K562 (cell line): Measurements from ENCODE around the gene PSMD2. TPM values are rescaled to one million over a fixed set of nuclear protein-coding genes. Genes with fewer than 3 reads are reported as not detected.

ENCODE experiments used
- ARHGAP35 ChIP-seq: fragments of 450-650 bp; IDR thresholded peaks from 2 replicates; pipeline ENCODE4 v1.6.1; 2018; ENCODE audit not compliant: partially characterized antibody
- CBX2 ChIP-seq: fragments of 200-600 bp; sonication (generic); IDR thresholded peaks from one replicate; pipeline ENCODE4 v1.6.1; 2012; ENCODE audit warnings: mild to moderate bottlenecking, low read length, inconsistent platforms; ENCODE audit not compliant: insufficient read depth, poor library complexity, severe bottlenecking
- ELF4 ChIP-seq: fragments of 450-650 bp; formaldehyde crosslinking; IDR thresholded peaks from 2 replicates; pipeline ENCODE4 v1.4.0; 2022; ENCODE audit warnings: missing genetic modification characterization
- ETV6 ChIP-seq, 3 experiments: fragments of 150-350 bp in 1 of 3; sonication (generic) in 1 of 3; formaldehyde crosslinking in 1 of 3; IDR thresholded peaks; 2 replicates each; pipeline versions ENCODE4 v1.6.1 to v1.8.0; 2014 to 2022; ENCODE audit warnings: borderline replicate concordance in 2 of 3, low read depth in 2 of 3, antibody characterized with exemption in 1 of 3, low read length in 1 of 3, mild to moderate bottlenecking in 1 of 3, missing genetic modification reagents in 1 of 3
- FIP1L1 ChIP-seq: fragments of 200-400 bp; formaldehyde crosslinking; IDR thresholded peaks from 2 replicates; pipeline ENCODE4 v1.6.1; 2018; ENCODE audit warnings: mild to moderate bottlenecking, low read depth, low read length; ENCODE audit not compliant: poor library complexity, severe bottlenecking
- GATA2 ChIP-seq: sonication (generic); formaldehyde crosslinking; IDR thresholded peaks from 2 replicates; pipeline ENCODE4 v1.4.0; 2020; ENCODE audit warnings: mild to moderate bottlenecking, missing genetic modification reagents
- HMBOX1 ChIP-seq: sonication (generic); IDR thresholded peaks from 2 replicates; pipeline ENCODE4 v1.6.1; 2016
- MAFK ChIP-seq: IDR thresholded peaks from 2 replicates; pipeline ENCODE4 v1.6.1; 2011; ENCODE audit warnings: low read length, improper control_type of control experiment
- RBM22 ChIP-seq: fragments of 200-400 bp; formaldehyde crosslinking; IDR thresholded peaks from 2 replicates; pipeline ENCODE4 v1.6.1; 2018; ENCODE audit warnings: low read length, low read depth; ENCODE audit not compliant: poor library complexity, severe bottlenecking
- RNF2 ChIP-seq: sonication (generic); IDR thresholded peaks from 2 replicates; pipeline ENCODE4 v1.6.1; 2016
- SPI1 ChIP-seq: IDR thresholded peaks from 2 replicates; pipeline ENCODE4 v1.6.1; 2011; ENCODE audit warnings: low read depth, low read length, control low read depth, borderline replicate concordance
- U2AF1 ChIP-seq: fragments of 200-400 bp; formaldehyde crosslinking; optimal IDR thresholded peaks from 2 replicates; pipeline ENCODE3; 2017; ENCODE audit warnings: mild to moderate bottlenecking, low read depth, low read length, moderate library complexity
- ZNF395 ChIP-seq: fragments of 200-800 bp; sonication (Bioruptor generic); IDR thresholded peaks from 2 replicates; pipeline ENCODE4 v1.6.1; 2017; ENCODE audit warnings: missing genetic modification characterization, missing compliant biosample characterization
- polyA plus RNA-seq, 8 experiments: library from polyadenylated mRNA; depleted of rRNA in 4 of 8; stranded (reverse) in 5 of 8; unstranded in 3 of 8; fragments of >200 nt; fragmentation: Nextera tagmentation in 2 of 8; fragmentation: Illumina TruSeq in 1 of 8; extraction: Ambion mirVana in 2 of 8; extraction: Trizol in 1 of 8; gene quantifications; 2 replicates each; pipeline versions ENCODE4 v1.2.1 to v1.2.3, GENCODE V29; 2011 to 2014; ENCODE audit warnings: inconsistent platforms in 1 of 8, missing spikeins in 1 of 8
- total RNA-seq, 7 experiments: library from RNA; depleted of rRNA in 6 of 7; stranded (reverse); fragments of >200 nt in 6 of 7; fragmentation: Illumina TruSeq in 2 of 7; extraction: Trizol in 2 of 7; gene quantifications; 2 replicates each; pipeline versions ENCODE4 v1.2.1 to v1.2.3, GENCODE V29; 2011 to 2021; ENCODE audit warnings: low replicate concordance in 1 of 7
- TF ChIP-seq, protein P1 (sequence below): sonication (generic); formaldehyde crosslinking; IDR thresholded peaks from 2 replicates; pipeline ENCODE4 v1.8.0; 2022; ENCODE audit warnings: mild to moderate bottlenecking, missing genetic modification reagents
- TF ChIP-seq, protein P2 (sequence below): fragments of 450-650 bp; IDR thresholded peaks from 2 replicates; pipeline ENCODE4 v1.6.1; 2014; ENCODE audit warnings: low read depth, mild to moderate bottlenecking, moderate library complexity, borderline replicate concordance
- TF ChIP-seq, protein P3 (sequence below): fragments of 450-650 bp; formaldehyde crosslinking; IDR thresholded peaks from 2 replicates; pipeline ENCODE4 v1.4.0; 2020; ENCODE audit warnings: mild to moderate bottlenecking, moderate library complexity

PSMD2 gene
- total and polyA plus RNA-seq, 9 of the 15 experiments (the other 6 are each of a cell fraction or from before 2014, with no cell fraction given) = 152 to 484 (median 295) TPM

GRCh38 chr3:184314700-184315542, 15.9 kb downstream of the PSMD2 start (continued):
- TF ChIP-seq ZNF395 (CRISPR knock-in tag) = peak; percentile 86; the same call in 1 of the 2 replicates
- TF ChIP-seq ETV6 (IDR thresholded peaks at IDR 0.05; ENCODE audit: borderline replicate concordance in 1 of 2, low read depth in 2 of 2, low read length in 1 of 2) = no peak
- peak; percentile 59; the same call in 1 of the 2 replicates for TF ChIP-seq ETV6 (CRISPR knock-in tag; IDR thresholded peaks at IDR 0.05; ENCODE audit: borderline replicate concordance)
- no peak for TF ChIP-seq MAFK
- no peak for TF ChIP-seq CBX2
- TF ChIP-seq SPI1 = no peak
- TF ChIP-seq HMBOX1 = no peak
- no peak for TF ChIP-seq ARHGAP35
- TF ChIP-seq, protein P1, sequence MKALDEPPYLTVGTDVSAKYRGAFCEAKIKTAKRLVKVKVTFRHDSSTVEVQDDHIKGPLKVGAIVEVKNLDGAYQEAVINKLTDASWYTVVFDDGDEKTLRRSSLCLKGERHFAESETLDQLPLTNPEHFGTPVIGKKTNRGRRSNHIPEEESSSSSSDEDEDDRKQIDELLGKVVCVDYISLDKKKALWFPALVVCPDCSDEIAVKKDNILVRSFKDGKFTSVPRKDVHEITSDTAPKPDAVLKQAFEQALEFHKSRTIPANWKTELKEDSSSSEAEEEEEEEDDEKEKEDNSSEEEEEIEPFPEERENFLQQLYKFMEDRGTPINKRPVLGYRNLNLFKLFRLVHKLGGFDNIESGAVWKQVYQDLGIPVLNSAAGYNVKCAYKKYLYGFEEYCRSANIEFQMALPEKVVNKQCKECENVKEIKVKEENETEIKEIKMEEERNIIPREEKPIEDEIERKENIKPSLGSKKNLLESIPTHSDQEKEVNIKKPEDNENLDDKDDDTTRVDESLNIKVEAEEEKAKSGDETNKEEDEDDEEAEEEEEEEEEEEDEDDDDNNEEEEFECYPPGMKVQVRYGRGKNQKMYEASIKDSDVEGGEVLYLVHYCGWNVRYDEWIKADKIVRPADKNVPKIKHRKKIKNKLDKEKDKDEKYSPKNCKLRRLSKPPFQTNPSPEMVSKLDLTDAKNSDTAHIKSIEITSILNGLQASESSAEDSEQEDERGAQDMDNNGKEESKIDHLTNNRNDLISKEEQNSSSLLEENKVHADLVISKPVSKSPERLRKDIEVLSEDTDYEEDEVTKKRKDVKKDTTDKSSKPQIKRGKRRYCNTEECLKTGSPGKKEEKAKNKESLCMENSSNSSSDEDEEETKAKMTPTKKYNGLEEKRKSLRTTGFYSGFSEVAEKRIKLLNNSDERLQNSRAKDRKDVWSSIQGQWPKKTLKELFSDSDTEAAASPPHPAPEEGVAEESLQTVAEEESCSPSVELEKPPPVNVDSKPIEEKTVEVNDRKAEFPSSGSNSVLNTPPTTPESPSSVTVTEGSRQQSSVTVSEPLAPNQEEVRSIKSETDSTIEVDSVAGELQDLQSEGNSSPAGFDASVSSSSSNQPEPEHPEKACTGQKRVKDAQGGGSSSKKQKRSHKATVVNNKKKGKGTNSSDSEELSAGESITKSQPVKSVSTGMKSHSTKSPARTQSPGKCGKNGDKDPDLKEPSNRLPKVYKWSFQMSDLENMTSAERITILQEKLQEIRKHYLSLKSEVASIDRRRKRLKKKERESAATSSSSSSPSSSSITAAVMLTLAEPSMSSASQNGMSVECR (CRISPR knock-in tag) = peak; percentile 74
- TF ChIP-seq GATA2 = no peak
- no peak for TF ChIP-seq ELF4 (CRISPR knock-in tag)
- TF ChIP-seq, protein P2, sequence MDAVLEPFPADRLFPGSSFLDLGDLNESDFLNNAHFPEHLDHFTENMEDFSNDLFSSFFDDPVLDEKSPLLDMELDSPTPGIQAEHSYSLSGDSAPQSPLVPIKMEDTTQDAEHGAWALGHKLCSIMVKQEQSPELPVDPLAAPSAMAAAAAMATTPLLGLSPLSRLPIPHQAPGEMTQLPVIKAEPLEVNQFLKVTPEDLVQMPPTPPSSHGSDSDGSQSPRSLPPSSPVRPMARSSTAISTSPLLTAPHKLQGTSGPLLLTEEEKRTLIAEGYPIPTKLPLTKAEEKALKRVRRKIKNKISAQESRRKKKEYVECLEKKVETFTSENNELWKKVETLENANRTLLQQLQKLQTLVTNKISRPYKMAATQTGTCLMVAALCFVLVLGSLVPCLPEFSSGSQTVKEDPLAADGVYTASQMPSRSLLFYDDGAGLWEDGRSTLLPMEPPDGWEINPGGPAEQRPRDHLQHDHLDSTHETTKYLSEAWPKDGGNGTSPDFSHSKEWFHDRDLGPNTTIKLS = peak; percentile 33; the same call in 1 of the 2 replicates
- peak; percentile 96 for TF ChIP-seq FIP1L1
- peak; percentile 8 for TF ChIP-seq U2AF1
- TF ChIP-seq RBM22 = peak; percentile 75
- no peak for TF ChIP-seq RNF2
- TF ChIP-seq, protein P3, sequence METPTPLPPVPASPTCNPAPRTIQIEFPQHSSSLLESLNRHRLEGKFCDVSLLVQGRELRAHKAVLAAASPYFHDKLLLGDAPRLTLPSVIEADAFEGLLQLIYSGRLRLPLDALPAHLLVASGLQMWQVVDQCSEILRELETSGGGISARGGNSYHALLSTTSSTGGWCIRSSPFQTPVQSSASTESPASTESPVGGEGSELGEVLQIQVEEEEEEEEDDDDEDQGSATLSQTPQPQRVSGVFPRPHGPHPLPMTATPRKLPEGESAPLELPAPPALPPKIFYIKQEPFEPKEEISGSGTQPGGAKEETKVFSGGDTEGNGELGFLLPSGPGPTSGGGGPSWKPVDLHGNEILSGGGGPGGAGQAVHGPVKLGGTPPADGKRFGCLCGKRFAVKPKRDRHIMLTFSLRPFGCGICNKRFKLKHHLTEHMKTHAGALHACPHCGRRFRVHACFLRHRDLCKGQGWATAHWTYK (CRISPR knock-in tag) = 0 out of 2 replicates have a peak, but pooled peaks have one; percentile 20
